T-cell (primary cell): ENCODE measurements around the gene FSD2. TPM values are rescaled to one million over a fixed set of nuclear protein-coding genes. Genes with fewer than 3 reads are reported as not detected.

Experiments
- ATAC-seq, 4 experiments: fragments of 200-7000 bp in 3 of 4; fragments of 150-1000 bp in 1 of 4; cut with Tn5 transposase; replicated peaks in 1 of 4; 1 replicate in 3 of 4; 2 replicates in 1 of 4; pipeline ENCODE4 v1.10.0; 2021; ENCODE audit warnings: moderate library complexity in 3 of 4, mild to moderate bottlenecking in 2 of 4, moderate number of reproducible peaks in 1 of 4
- CTCF ChIA-PET, 2 donors: fragments of 300-600 bp; sonication (Branson Sonifier 250); formaldehyde crosslinking; loops; one replicate each; lab custom pipeline; 2022; ENCODE audit warnings: antibody characterized with exemption in 2 of 2; lab: Charles Lee
- POLR2A ChIA-PET, 2 donors: fragments of 300-600 bp; sonication (Branson Sonifier 250); formaldehyde crosslinking; loops; one replicate each; lab custom pipeline; 2022; ENCODE audit warnings: antibody characterized with exemption in 2 of 2; lab: Charles Lee
- DNase-seq, 35 experiments: peaks; one replicate each; pipeline versions ENCODE4 v3.0.0 to v3.0.0-alpha.2; 2013 to 2023
- H3K27ac ChIP-seq: one replicate; pipeline ENCODE4 v1.5.1; 2013; ENCODE audit warnings: low read length
- H3K27me3 ChIP-seq, 2 experiments: replicated peaks in 1 of 2; 1 replicate in 1 of 2; 2 replicates in 1 of 2; pipeline versions ENCODE4 v1.6.1 to v1.7.0; 2013; ENCODE audit warnings: low read length in 1 of 2, mixed read lengths in 1 of 2; ENCODE audit not compliant: control insufficient read depth in 2 of 2, insufficient read depth in 2 of 2; ENCODE audit errors: extremely low read depth in 1 of 2
- H3K36me3 ChIP-seq, 2 donors: 1 replicate in 1 of 2; 2 replicates in 1 of 2; pipeline versions ENCODE4 v1.6.1 to v1.7.0; 2013; ENCODE audit warnings: low read length in 1 of 2; ENCODE audit not compliant: control insufficient read depth in 2 of 2, insufficient read depth in 1 of 2; ENCODE audit errors: extremely low read depth in 1 of 2
- H3K4me1 ChIP-seq, 2 experiments: 1 replicate in 1 of 2; 2 replicates in 1 of 2; pipeline versions ENCODE4 v1.6.1 to v1.7.0; 2013; ENCODE audit warnings: low read length in 2 of 2, mixed read lengths in 1 of 2; ENCODE audit not compliant: insufficient read depth in 2 of 2, control insufficient read depth in 1 of 2; ENCODE audit errors: extremely low read depth in 1 of 2
- H3K4me3 ChIP-seq, 2 donors: 1 replicate in 1 of 2; 2 replicates in 1 of 2; pipeline versions ENCODE4 v1.5.1 to v1.7.0; 2013; ENCODE audit warnings: mild to moderate bottlenecking in 2 of 2, low read length in 1 of 2, moderate library complexity in 1 of 2; ENCODE audit not compliant: control insufficient read depth in 1 of 2; ENCODE audit errors: extremely low read depth in 1 of 2
- H3K9me3 ChIP-seq: 2 replicates; pipeline ENCODE4 v1.7.0; 2013
- H3K27ac Mint-ChIP-seq, 2 donors: one replicate each; pipeline ENCODE4 v1.8.0; 2020 to 2021; ENCODE audit warnings: mild to moderate bottlenecking in 2 of 2, mixed read lengths in 2 of 2
- H3K27me3 Mint-ChIP-seq, 2 donors: one replicate each; pipeline ENCODE4 v1.8.0; 2021 to 2022; ENCODE audit warnings: mixed read lengths in 2 of 2
- H3K36me3 Mint-ChIP-seq: one replicate; pipeline ENCODE4 v1.8.0; 2021; ENCODE audit warnings: mixed read lengths
- H3K4me1 Mint-ChIP-seq, 3 donors: one replicate each; pipeline ENCODE4 v1.8.0; 2020 to 2022; ENCODE audit warnings: mixed read lengths in 3 of 3, mild to moderate bottlenecking in 1 of 3
- H3K4me3 Mint-ChIP-seq, 3 donors: one replicate each; pipeline ENCODE4 v1.8.0; 2020 to 2022; ENCODE audit warnings: mild to moderate bottlenecking in 3 of 3, mixed read lengths in 3 of 3, moderate library complexity in 3 of 3
- H3K9me3 Mint-ChIP-seq, 3 donors: one replicate each; pipeline ENCODE4 v1.8.0; 2020 to 2022; ENCODE audit warnings: mixed read lengths in 3 of 3
- WGBS: methylation state at CpG from one replicate; pipeline ENCODE4 v1.1.5; 2013; ENCODE audit warnings: missing lambda C conversion rate; ENCODE audit not compliant: insufficient coverage; 5-methylcytosine and 5-hydroxymethylcytosine counted together
- total RNA-seq, 35 experiments: library from RNA in 6 of 35; stranded (reverse) in 6 of 35; fragments of 120-200 nt in 1 of 35; gene quantifications; one replicate each; pipeline versions ENCODE4 v1.2.1 to v1.2.4 and lab custom pipeline; 2013 to 2026

FSD2 gene
- total RNA-seq, 5 donors from 2014 or later (not counting 1 experiment from before 2014, with no cell fraction given): not detected

GRCh38 chr15:82726816-82727215 lies 79.1 kb downstream of the FSD2 start:
- WGBS: 97% methylated on average over 7 of the region's 10 CpGs
- Mint-ChIP-seq H3K9me3 (no peaks in the 10 kb centered on the region), H3K27me3 (peaks cover 7 to 9% of the 10 kb centered on the region in 2 donors), H3K4me3 (no peak overlapping the region), H3K27ac (no peak overlapping the region), H3K36me3 (peaks cover 32% of the 10 kb centered on the region), H3K4me1 (no peaks in the 10 kb centered on the region)
- DNase-seq (no peak), ATAC-seq (no peak)
- no peaks in the 10 kb centered on the region for H3K9me3 ChIP-seq
- no peak overlapping the region for H3K27ac ChIP-seq
- no peak overlapping the region for H3K4me3 ChIP-seq
- POLR2A ChIA-PET: no interaction called here
- peaks cover 0 to 11% of the 10 kb centered on the region in 2 experiments for H3K27me3 ChIP-seq
- CTCF ChIA-PET: interaction anchor here in 1 of 2 donors (0.6 kb wide), 1 partner anchor 230 kb away, joined by 3 read pairs; no protein-coding TSS in a partner anchor
- peaks cover 0 to 4% of the 10 kb centered on the region in 2 donors for H3K36me3 ChIP-seq
- H3K4me1 ChIP-seq: no peaks in the 10 kb centered on the region

GRCh38 chr15:82715003-82715402 lies 90.9 kb downstream of the FSD2 start:
- Histone ChIP-seq H3K27me3 (peaks cover 0 to 42% of the 10 kb centered on the region in 2 experiments), H3K4me1 (peaks cover 0 to 7% of the 10 kb centered on the region in 2 experiments), H3K27ac (no peak overlapping the region), H3K36me3 (no peaks in the 10 kb centered on the region), H3K9me3 (no peaks in the 10 kb centered on the region), H3K4me3 (no peak overlapping the region)
- peaks cover 19 to 41% of the 10 kb centered on the region in 2 donors for H3K27me3 Mint-ChIP-seq
- DNase-seq: no peak
- CTCF ChIA-PET: no interaction called here
- H3K4me3 Mint-ChIP-seq: no peak overlapping the region
- POLR2A ChIA-PET: no interaction called here
- peaks cover 4% of the 10 kb centered on the region for H3K36me3 Mint-ChIP-seq
- peaks cover 0 to 9% (median 6%) of the 10 kb centered on the region in 3 donors for H3K9me3 Mint-ChIP-seq
- H3K27ac Mint-ChIP-seq: no peak overlapping the region
- ATAC-seq: no peak
- 58% methylated on average over 2 of the region's 4 CpGs for WGBS
- peaks cover 0 to 3% (median 2%) of the 10 kb centered on the region in 3 donors for H3K4me1 Mint-ChIP-seq

- H3K36me3 ChIP-seq: no peaks in the 10 kb centered on the region
- peaks cover 0 to 9% (median 6%) of the 10 kb centered on the region in 3 donors for H3K9me3 Mint-ChIP-seq
- peaks cover 0 to 13% of the 10 kb centered on the region in 2 experiments for H3K4me1 ChIP-seq
- POLR2A ChIA-PET: no interaction called here
- ATAC-seq (no peak), DNase-seq (no peak)
- H3K27ac Mint-ChIP-seq: no peak overlapping the region
- no peaks in the 10 kb centered on the region for H3K9me3 ChIP-seq
- peaks cover 0 to 3% (median 2%) of the 10 kb centered on the region in 3 donors for H3K4me1 Mint-ChIP-seq
- no peak overlapping the region for H3K4me3 Mint-ChIP-seq
- no peak overlapping the region for H3K4me3 ChIP-seq
- no peak overlapping the region for H3K27ac ChIP-seq
- peaks cover 4% of the 10 kb centered on the region for H3K36me3 Mint-ChIP-seq
- peaks cover 0 to 47% of the 10 kb centered on the region in 2 experiments for H3K27me3 ChIP-seq
- CTCF ChIA-PET: no interaction called here
- H3K27me3 Mint-ChIP-seq: peaks cover 19 to 41% of the 10 kb centered on the region in 2 donors
- no CpG with 5 or more reads among the region's 3 CpGs for WGBS
Measured at GRCh38 chr15:82714016-82714415, 91.9 kb downstream of the FSD2 start.

DNA sequence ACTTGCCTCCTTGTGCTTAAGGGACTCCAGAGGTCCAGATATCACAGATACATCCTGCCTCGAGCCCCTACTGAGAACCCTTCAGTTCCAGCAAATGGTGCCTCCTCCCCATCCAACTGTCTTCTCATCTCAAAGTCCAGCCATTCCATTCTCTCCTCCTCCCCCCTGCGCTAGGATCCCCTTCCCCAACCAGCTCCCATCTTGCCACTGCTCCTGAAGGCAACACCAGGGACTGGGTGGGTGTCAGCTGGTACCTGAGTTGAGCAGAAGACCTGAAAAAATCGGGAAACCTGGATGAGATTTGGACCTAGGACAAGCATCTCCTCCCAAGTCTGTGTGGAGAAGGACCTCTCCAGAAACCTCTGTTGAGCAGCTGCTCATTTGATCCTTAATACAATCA lies 93.8 kb downstream of the FSD2 start:
- H3K4me1 Mint-ChIP-seq: peaks cover 0 to 3% (median 2%) of the 10 kb centered on the region in 3 donors
- no peak overlapping the region for H3K4me3 Mint-ChIP-seq
- Histone ChIP-seq H3K36me3 (no peaks in the 10 kb centered on the region), H3K9me3 (no peaks in the 10 kb centered on the region), H3K27me3 (peaks cover 0 to 60% of the 10 kb centered on the region in 2 experiments), H3K4me3 (no peak overlapping the region), H3K4me1 (peaks cover 0 to 18% of the 10 kb centered on the region in 2 experiments), H3K27ac (no peak overlapping the region)
- ATAC-seq (no peak), DNase-seq (no peak)
- peaks cover 0 to 4% (median 3%) of the 10 kb centered on the region in 3 donors for H3K9me3 Mint-ChIP-seq
- ChIA-PET CTCF (no interaction called here), POLR2A (no interaction called here)
- WGBS: 80% methylated on average over 1 of the region's 3 CpGs
- H3K27ac Mint-ChIP-seq: peak overlapping the region in 1 of 2 donors; percentile 51
- H3K36me3 Mint-ChIP-seq: peaks cover 4% of the 10 kb centered on the region
- peaks cover 19 to 41% of the 10 kb centered on the region in 2 donors for H3K27me3 Mint-ChIP-seq

- H3K4me1 ChIP-seq: peaks cover 0 to 18% of the 10 kb centered on the region in 2 experiments
- H3K4me1 Mint-ChIP-seq: peaks cover 0 to 3% (median 2%) of the 10 kb centered on the region in 3 donors
- no peaks in the 10 kb centered on the region for H3K36me3 Mint-ChIP-seq
- H3K27me3 Mint-ChIP-seq: peaks cover 19 to 39% of the 10 kb centered on the region in 2 donors
- ChIA-PET POLR2A (no interaction called here), CTCF (no interaction called here)
- H3K4me3 ChIP-seq: no peak overlapping the region
- peak overlapping the region in 2 of 3 donors; percentile 54 to 62 for H3K4me3 Mint-ChIP-seq
- no peaks in the 10 kb centered on the region for H3K9me3 Mint-ChIP-seq
- H3K36me3 ChIP-seq: no peaks in the 10 kb centered on the region
- peaks cover 0 to 60% of the 10 kb centered on the region in 2 experiments for H3K27me3 ChIP-seq
- H3K27ac Mint-ChIP-seq: no peak overlapping the region
- WGBS: 97% methylated on average over 24 of the region's 26 CpGs
- ATAC-seq (no peak), DNase-seq (no peak)
- no peak overlapping the region for H3K27ac ChIP-seq
- H3K9me3 ChIP-seq: no peaks in the 10 kb centered on the region
Measured at GRCh38 chr15:82710926-82711490, 94.9 kb downstream of the FSD2 start.

GRCh38 chr15:82710208-82710555 lies 95.7 kb downstream of the FSD2 start:
- Histone ChIP-seq H3K36me3 (no peaks in the 10 kb centered on the region), H3K4me3 (peak overlapping the region; percentile 47 to 56), H3K27me3 (peaks cover 0 to 56% of the 10 kb centered on the region in 2 experiments), H3K4me1 (peaks cover 0 to 18% of the 10 kb centered on the region in 2 experiments), H3K27ac (no peak overlapping the region), H3K9me3 (no peaks in the 10 kb centered on the region)
- ChIA-PET POLR2A (no interaction called here), CTCF (no interaction called here)
- Mint-ChIP-seq H3K4me1 (peaks cover 0 to 3% (median 2%) of the 10 kb centered on the region in 3 donors), H3K27ac (peak overlapping the region in 1 of 2 donors; percentile 20), H3K9me3 (no peaks in the 10 kb centered on the region), H3K27me3 (peaks cover 19 to 33% of the 10 kb centered on the region in 2 donors), H3K4me3 (peak overlapping the region in 2 of 3 donors; percentile 62 to 70), H3K36me3 (no peaks in the 10 kb centered on the region)
- ATAC-seq (no peak), DNase-seq (no peak)
- WGBS: 43% methylated on average over 4 of the region's 14 CpGs
